T-helper 2 cell treated with Interferon-gamma antibody and Interleukin-4, amounts not matched to agents 5 μg/mL and 100 μg/mL, for 36 hours (primary cell): ENCODE data around the gene WDR49.

Experiments
- DNase-seq: peaks from one replicate; pipeline ENCODE4 v3.0.0; 2021; ENCODE audit warnings: low spot score
- H3K27ac Mint-ChIP-seq: one replicate; pipeline ENCODE4 v1.8.0; 2021; ENCODE audit warnings: mild to moderate bottlenecking, mixed read lengths
- H3K27me3 Mint-ChIP-seq: one replicate; pipeline ENCODE4 v1.8.0; 2021; ENCODE audit warnings: low read depth, mixed read lengths
- H3K36me3 Mint-ChIP-seq: one replicate; pipeline ENCODE4 v1.8.0; 2021; ENCODE audit warnings: low read depth, mixed read lengths
- H3K4me1 Mint-ChIP-seq: one replicate; pipeline ENCODE4 v1.8.0; 2021; ENCODE audit warnings: low read depth, mixed read lengths
- H3K4me3 Mint-ChIP-seq: one replicate; pipeline ENCODE4 v1.8.0; 2022; ENCODE audit warnings: mild to moderate bottlenecking, moderate library complexity, mixed read lengths
- H3K9me3 Mint-ChIP-seq: one replicate; pipeline ENCODE4 v1.8.0; 2021; ENCODE audit warnings: mixed read lengths

WDR49 gene

GRCh38 chr3:167602041-167602440 is 51.7 kb downstream of the WDR49 start:
- no peak overlapping the region for H3K4me3 Mint-ChIP-seq
- no peaks in the 10 kb centered on the region for H3K36me3 Mint-ChIP-seq
- DNase-seq, result no peak
- no peak overlapping the region for H3K27ac Mint-ChIP-seq
- H3K4me1 Mint-ChIP-seq, result no peaks in the 10 kb centered on the region
- no peaks in the 10 kb centered on the region for H3K27me3 Mint-ChIP-seq
- no peaks in the 10 kb centered on the region for H3K9me3 Mint-ChIP-seq

- Mint-ChIP-seq H3K4me3 (no peak overlapping the region), H3K27me3 (no peaks in the 10 kb centered on the region), H3K36me3 (no peaks in the 10 kb centered on the region), H3K27ac (no peak overlapping the region), H3K4me1 (no peaks in the 10 kb centered on the region), H3K9me3 (no peaks in the 10 kb centered on the region)
- DNase-seq, result no peak
These were observed 66.1 kb downstream of the WDR49 start for GRCh38 chr3:167587651-167588050.

GRCh38 chr3:167575000-167575600 is 78.6 kb downstream of the WDR49 start:
- H3K9me3 Mint-ChIP-seq, result no peaks in the 10 kb centered on the region
- H3K27ac Mint-ChIP-seq, result no peak overlapping the region
- H3K27me3 Mint-ChIP-seq, result no peaks in the 10 kb centered on the region
- no peaks in the 10 kb centered on the region for H3K4me1 Mint-ChIP-seq
- no peak overlapping the region for H3K4me3 Mint-ChIP-seq
- DNase-seq, result no peak
- no peaks in the 10 kb centered on the region for H3K36me3 Mint-ChIP-seq

- H3K4me1 Mint-ChIP-seq, result no peaks in the 10 kb centered on the region
- no peak overlapping the region for H3K27ac Mint-ChIP-seq
- no peaks in the 10 kb centered on the region for H3K36me3 Mint-ChIP-seq
- H3K9me3 Mint-ChIP-seq, result no peaks in the 10 kb centered on the region
- no peak overlapping the region for H3K4me3 Mint-ChIP-seq
- H3K27me3 Mint-ChIP-seq, result no peaks in the 10 kb centered on the region
- DNase-seq, result no peak
These were observed 80.8 kb downstream of the WDR49 start for GRCh38 chr3:167572991-167573390.

- H3K27me3 Mint-ChIP-seq, result no peaks in the 10 kb centered on the region
- H3K4me3 Mint-ChIP-seq, result no peak overlapping the region
- no peak for DNase-seq
- no peaks in the 10 kb centered on the region for H3K4me1 Mint-ChIP-seq
- H3K27ac Mint-ChIP-seq, result no peak overlapping the region
- no peaks in the 10 kb centered on the region for H3K36me3 Mint-ChIP-seq
- H3K9me3 Mint-ChIP-seq, result no peaks in the 10 kb centered on the region
These were observed 85.1 kb downstream of the WDR49 start for GRCh38 chr3:167568634-167569033.

- Mint-ChIP-seq H3K36me3 (no peaks in the 10 kb centered on the region), H3K27me3 (no peaks in the 10 kb centered on the region), H3K27ac (no peak overlapping the region), H3K9me3 (no peaks in the 10 kb centered on the region), H3K4me3 (no peak overlapping the region), H3K4me1 (no peaks in the 10 kb centered on the region)
- no peak for DNase-seq
These were observed 88.3 kb downstream of the WDR49 start for GRCh38 chr3:167565489-167565888.

- no peak overlapping the region for H3K4me3 Mint-ChIP-seq
- H3K9me3 Mint-ChIP-seq, result no peaks in the 10 kb centered on the region
- DNase-seq, result no peak
These were observed 89.1 kb downstream of the WDR49 start for GRCh38 chr3:167564612-167565011.

GRCh38 chr3:167559924-167560323 is 93.8 kb downstream of the WDR49 start:
- H3K27me3 Mint-ChIP-seq, result no peaks in the 10 kb centered on the region
- H3K9me3 Mint-ChIP-seq, result no peaks in the 10 kb centered on the region
- DNase-seq, result no peak
- H3K36me3 Mint-ChIP-seq, result no peaks in the 10 kb centered on the region
- no peak overlapping the region for H3K27ac Mint-ChIP-seq
- H3K4me3 Mint-ChIP-seq, result no peak overlapping the region
- no peaks in the 10 kb centered on the region for H3K4me1 Mint-ChIP-seq

More at GRCh38 chr3:167564612-167565011, 89.1 kb downstream of the WDR49 start:
- no peaks in the 10 kb centered on the region for H3K36me3 Mint-ChIP-seq
- H3K4me1 Mint-ChIP-seq, result no peaks in the 10 kb centered on the region
- no peaks in the 10 kb centered on the region for H3K27me3 Mint-ChIP-seq
- no peak overlapping the region for H3K27ac Mint-ChIP-seq

- Mint-ChIP-seq H3K27ac (no peak overlapping the region), H3K4me3 (no peak overlapping the region), H3K9me3 (no peaks in the 10 kb centered on the region), H3K36me3 (no peaks in the 10 kb centered on the region), H3K27me3 (no peaks in the 10 kb centered on the region), H3K4me1 (no peaks in the 10 kb centered on the region)
- DNase-seq, result no peak
These were observed 98.8 kb downstream of the WDR49 start for GRCh38 chr3:167554898-167555297.

GRCh38 chr3:167538081-167538480 is 115.7 kb downstream of the WDR49 start:
- H3K9me3 Mint-ChIP-seq, result no peaks in the 10 kb centered on the region
- no peak overlapping the region for H3K27ac Mint-ChIP-seq
- no peaks in the 10 kb centered on the region for H3K36me3 Mint-ChIP-seq
- H3K4me1 Mint-ChIP-seq, result no peaks in the 10 kb centered on the region
- H3K4me3 Mint-ChIP-seq, result no peak overlapping the region
- no peak for DNase-seq
- no peaks in the 10 kb centered on the region for H3K27me3 Mint-ChIP-seq

GRCh38 chr3:167521006-167521355 is 132.8 kb downstream of the WDR49 start:
- Mint-ChIP-seq H3K4me3 (no peak overlapping the region), H3K4me1 (no peaks in the 10 kb centered on the region)

GRCh38 chr3:167520266-167521005 is 133.3 kb downstream of the WDR49 start:
- Mint-ChIP-seq H3K27ac (no peak overlapping the region), H3K9me3 (peaks cover 4% of the 10 kb centered on the region), H3K4me3 (no peak overlapping the region), H3K36me3 (no peaks in the 10 kb centered on the region), H3K27me3 (no peaks in the 10 kb centered on the region), H3K4me1 (no peaks in the 10 kb centered on the region)
- no peak for DNase-seq

More at GRCh38 chr3:167521006-167521355, 132.8 kb downstream of the WDR49 start:
- Mint-ChIP-seq H3K27me3 (no peaks in the 10 kb centered on the region), H3K36me3 (no peaks in the 10 kb centered on the region), H3K9me3 (no peaks in the 10 kb centered on the region), H3K27ac (no peak overlapping the region)
- DNase-seq, result no peak

GRCh38 chr3:167507954-167508353 is 145.8 kb downstream of the WDR49 start:
- no peak overlapping the region for H3K4me3 Mint-ChIP-seq
- no peaks in the 10 kb centered on the region for H3K36me3 Mint-ChIP-seq
- DNase-seq, result no peak
- H3K27ac Mint-ChIP-seq, result no peak overlapping the region
- H3K27me3 Mint-ChIP-seq, result no peaks in the 10 kb centered on the region
- H3K9me3 Mint-ChIP-seq, result no peaks in the 10 kb centered on the region
- H3K4me1 Mint-ChIP-seq, result no peaks in the 10 kb centered on the region

GRCh38 chr3:167502401-167502800 is 151.3 kb downstream of the WDR49 start:
- Mint-ChIP-seq H3K9me3 (no peaks in the 10 kb centered on the region), H3K4me1 (no peaks in the 10 kb centered on the region), H3K4me3 (no peak overlapping the region), H3K27ac (no peak overlapping the region), H3K27me3 (no peaks in the 10 kb centered on the region), H3K36me3 (no peaks in the 10 kb centered on the region)
- DNase-seq, result no peak

GRCh38 chr3:167501941-167502340 is 151.8 kb downstream of the WDR49 start:
- DNase-seq, result no peak
- no peaks in the 10 kb centered on the region for H3K36me3 Mint-ChIP-seq
- H3K27me3 Mint-ChIP-seq, result no peaks in the 10 kb centered on the region
- H3K4me1 Mint-ChIP-seq, result no peaks in the 10 kb centered on the region
- H3K27ac Mint-ChIP-seq, result no peak overlapping the region
- no peaks in the 10 kb centered on the region for H3K9me3 Mint-ChIP-seq
- H3K4me3 Mint-ChIP-seq, result no peak overlapping the region
